ENCODE results near the gene CBL. TPM values are rescaled to one million over a fixed set of nuclear protein-coding genes. Genes with fewer than 3 reads are reported as not detected.

The CBL gene
- total RNA-seq, 3 donors from 2014 or later = 11.0 to 24.4 (median 13.1) TPM

- intact Hi-C loops (cut with DNase I, micrococcal nuclease) = no loop called here
- peak in 1 of 3 donors; percentile 60 for DNase-seq
- TF ChIP-seq, protein P1, sequence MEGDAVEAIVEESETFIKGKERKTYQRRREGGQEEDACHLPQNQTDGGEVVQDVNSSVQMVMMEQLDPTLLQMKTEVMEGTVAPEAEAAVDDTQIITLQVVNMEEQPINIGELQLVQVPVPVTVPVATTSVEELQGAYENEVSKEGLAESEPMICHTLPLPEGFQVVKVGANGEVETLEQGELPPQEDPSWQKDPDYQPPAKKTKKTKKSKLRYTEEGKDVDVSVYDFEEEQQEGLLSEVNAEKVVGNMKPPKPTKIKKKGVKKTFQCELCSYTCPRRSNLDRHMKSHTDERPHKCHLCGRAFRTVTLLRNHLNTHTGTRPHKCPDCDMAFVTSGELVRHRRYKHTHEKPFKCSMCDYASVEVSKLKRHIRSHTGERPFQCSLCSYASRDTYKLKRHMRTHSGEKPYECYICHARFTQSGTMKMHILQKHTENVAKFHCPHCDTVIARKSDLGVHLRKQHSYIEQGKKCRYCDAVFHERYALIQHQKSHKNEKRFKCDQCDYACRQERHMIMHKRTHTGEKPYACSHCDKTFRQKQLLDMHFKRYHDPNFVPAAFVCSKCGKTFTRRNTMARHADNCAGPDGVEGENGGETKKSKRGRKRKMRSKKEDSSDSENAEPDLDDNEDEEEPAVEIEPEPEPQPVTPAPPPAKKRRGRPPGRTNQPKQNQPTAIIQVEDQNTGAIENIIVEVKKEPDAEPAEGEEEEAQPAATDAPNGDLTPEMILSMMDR (IDR thresholded peaks at IDR 0.05) = no peak
- peak; percentile 50 for ATAC-seq
- Histone ChIP-seq H3K4me3 (no peak overlapping the region), H3K36me3 (ENCODE audit: low read depth) (no peaks in the 10 kb centered on the region), H3K9me3 (no peaks in the 10 kb centered on the region), H3K4me1 (ENCODE audit: low read depth) (peaks cover 29% of the 10 kb centered on the region)
Observed at GRCh38 chr11:119315131-119316015, 109.2 kb downstream of the CBL start.

DNA sequence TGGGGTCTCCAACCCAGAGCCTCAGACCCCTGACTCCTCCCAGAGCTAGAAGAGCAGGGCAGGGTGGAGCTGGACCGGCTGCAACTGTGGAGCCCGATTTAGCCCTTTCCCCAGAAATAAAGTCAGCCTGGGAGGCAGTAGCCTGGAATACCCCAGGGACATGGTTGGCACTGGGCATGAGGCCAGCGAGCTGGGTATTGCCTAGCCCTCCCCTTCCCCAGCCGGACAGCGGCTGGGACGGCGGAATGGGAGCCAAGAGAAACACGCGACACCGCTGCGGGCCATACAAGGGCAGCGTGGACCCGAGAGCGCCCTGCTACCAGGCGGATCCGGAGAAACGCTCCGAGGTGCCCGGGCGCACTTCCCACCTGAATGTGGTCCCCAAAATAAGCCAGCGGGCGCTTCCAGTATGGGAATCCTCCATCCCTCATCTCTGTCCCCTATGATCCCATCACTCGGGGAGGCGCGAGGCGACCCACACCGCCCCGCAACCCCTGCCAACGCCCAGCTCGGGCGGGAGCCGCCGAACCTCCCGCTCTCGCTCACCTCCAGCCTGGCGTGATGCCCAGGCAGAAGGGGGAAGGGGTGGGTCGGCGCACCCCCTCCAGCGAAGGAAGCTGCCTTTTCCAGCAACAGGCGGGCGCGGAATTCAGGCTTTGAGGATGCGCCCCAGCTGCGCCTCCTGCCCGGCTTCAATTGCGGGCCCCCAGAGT is 110.0 kb downstream of the CBL start:
- intact Hi-C loops (cut with DNase I, micrococcal nuclease) = no loop called here
- H3K4me1 ChIP-seq (ENCODE audit: low read depth) = peaks cover 33% of the 10 kb centered on the region
- no peaks in the 10 kb centered on the region for H3K36me3 ChIP-seq (ENCODE audit: low read depth)
- DNase-seq (peak in 1 of 3 donors; percentile 46), ATAC-seq (peak; percentile 1)
- TF ChIP-seq, protein P1 (IDR thresholded peaks at IDR 0.05) = no peak
- H3K4me3 ChIP-seq = peak overlapping the region; percentile 17
- H3K9me3 ChIP-seq = no peaks in the 10 kb centered on the region

- peaks cover 39% of the 10 kb centered on the region for H3K4me1 ChIP-seq (ENCODE audit: low read depth)
- no peaks in the 10 kb centered on the region for H3K36me3 ChIP-seq (ENCODE audit: low read depth)
- intact Hi-C loops (cut with DNase I, micrococcal nuclease) = no loop called here
- TF ChIP-seq, protein P1 (IDR thresholded peaks at IDR 0.05) = no peak
- ATAC-seq = no peak
- H3K9me3 ChIP-seq = no peaks in the 10 kb centered on the region
- H3K4me3 ChIP-seq = peak within 1 kb of the TSS; percentile 17
- peak in 1 of 3 donors; percentile 42 for DNase-seq
Observed at GRCh38 chr11:119316729-119317591, 110.8 kb downstream of the CBL start, which contains the start of gene MCAM. Gene MCAM (minus strand): TSS chr11:119317130. CDS start chr11:119317101, 29 bp downstream.

DNA sequence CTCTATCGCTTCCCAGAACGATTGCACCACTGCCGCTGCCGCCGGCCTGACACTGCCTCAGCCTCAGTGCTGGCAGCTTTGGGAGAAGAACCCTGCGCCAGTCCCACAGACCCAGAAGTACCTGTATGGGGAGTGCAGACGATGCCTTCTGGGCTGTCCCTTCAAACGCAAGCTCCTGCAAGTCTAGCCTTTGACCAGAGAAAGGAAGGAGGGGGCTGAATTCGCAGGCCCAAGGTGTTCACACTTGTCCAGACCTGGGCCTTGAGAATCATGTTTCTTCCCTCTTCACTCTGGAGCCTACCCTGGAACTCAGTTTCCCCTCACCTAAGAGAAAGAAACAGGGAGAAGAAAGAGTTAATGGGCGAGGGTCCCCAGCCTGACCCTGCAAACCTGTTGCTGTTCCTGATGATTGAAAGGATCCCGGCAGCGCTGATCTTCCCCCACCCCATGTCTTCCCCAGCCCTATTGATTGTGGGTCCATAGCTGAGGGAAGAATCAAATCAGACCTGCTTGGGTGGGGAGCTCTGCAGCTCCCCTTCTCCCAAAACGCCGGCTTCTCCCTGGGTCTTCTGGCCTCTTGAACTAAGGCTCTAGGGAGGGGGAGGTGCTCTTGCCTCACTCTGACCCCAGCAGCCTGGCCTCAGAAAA is 111.6 kb downstream of the CBL start:
- TF ChIP-seq, protein P1 (IDR thresholded peaks at IDR 0.05) = no peak
- Histone ChIP-seq H3K36me3 (ENCODE audit: low read depth) (no peaks in the 10 kb centered on the region), H3K4me1 (ENCODE audit: low read depth) (peaks cover 39% of the 10 kb centered on the region), H3K4me3 (no peak overlapping the region), H3K9me3 (no peaks in the 10 kb centered on the region)
- ATAC-seq = no peak
- intact Hi-C loops (cut with DNase I, micrococcal nuclease) = no loop called here
- no peak for DNase-seq
